Immature natural killer cell (primary cell): Measurements from ENCODE around the gene ACOT7. TPM values are rescaled to one million over a fixed set of nuclear protein-coding genes. Genes with fewer than 3 reads are reported as not detected.
"Not testable (repeated sequence)": the region's sequence is repeated elsewhere in the genome, so short reads cannot be mapped to it uniquely, and the experiment has no call there.

ENCODE experiments used
- DNase-seq, 3 donors: peaks; one replicate each; pipeline ENCODE4 v3.0.0; 2022; ENCODE audit warnings: mixed read lengths in 1 of 3
- H3K27ac Mint-ChIP-seq, 6 donors: one replicate each; pipeline ENCODE4 v1.8.0; 2020; ENCODE audit warnings: mixed read lengths in 6 of 6, mild to moderate bottlenecking in 5 of 6, inconsistent platforms in 4 of 6, moderate library complexity in 3 of 6
- H3K27me3 Mint-ChIP-seq, 3 donors: one replicate each; pipeline ENCODE4 v1.8.0; 2020 to 2021; ENCODE audit warnings: low read depth in 3 of 3, mild to moderate bottlenecking in 3 of 3, mixed read lengths in 3 of 3, moderate library complexity in 3 of 3, inconsistent platforms in 1 of 3
- H3K36me3 Mint-ChIP-seq, 3 donors: one replicate each; pipeline ENCODE4 v1.8.0; 2020; ENCODE audit warnings: mixed read lengths in 3 of 3, inconsistent platforms in 2 of 3, mild to moderate bottlenecking in 2 of 3
- H3K4me1 Mint-ChIP-seq, 2 donors: one replicate each; pipeline ENCODE4 v1.8.0; 2020; ENCODE audit warnings: inconsistent platforms in 2 of 2, mild to moderate bottlenecking in 2 of 2, mixed read lengths in 2 of 2, moderate library complexity in 1 of 2
- H3K4me3 Mint-ChIP-seq, 5 donors: one replicate each; pipeline ENCODE4 v1.8.0; 2020; ENCODE audit warnings: mild to moderate bottlenecking in 5 of 5, mixed read lengths in 5 of 5, inconsistent platforms in 3 of 5, moderate library complexity in 3 of 5
- H3K9me3 Mint-ChIP-seq, 6 donors: one replicate each; pipeline ENCODE4 v1.8.0; 2020; ENCODE audit warnings: mild to moderate bottlenecking in 6 of 6, mixed read lengths in 6 of 6, inconsistent platforms in 4 of 6, moderate library complexity in 3 of 6
- polyA plus RNA-seq, 3 donors: library from polyadenylated mRNA; unstranded; fragments of 300-500 nt; fragmentation: Illumina TruSeq; gene quantifications; one replicate each; pipeline ENCODE4 v1.2.3, GENCODE V29; 2021

The ACOT7 gene
- polyA plus RNA-seq, 3 donors from 2014 or later, result 26.7 to 31.2 (median 28.9) TPM

DNA sequence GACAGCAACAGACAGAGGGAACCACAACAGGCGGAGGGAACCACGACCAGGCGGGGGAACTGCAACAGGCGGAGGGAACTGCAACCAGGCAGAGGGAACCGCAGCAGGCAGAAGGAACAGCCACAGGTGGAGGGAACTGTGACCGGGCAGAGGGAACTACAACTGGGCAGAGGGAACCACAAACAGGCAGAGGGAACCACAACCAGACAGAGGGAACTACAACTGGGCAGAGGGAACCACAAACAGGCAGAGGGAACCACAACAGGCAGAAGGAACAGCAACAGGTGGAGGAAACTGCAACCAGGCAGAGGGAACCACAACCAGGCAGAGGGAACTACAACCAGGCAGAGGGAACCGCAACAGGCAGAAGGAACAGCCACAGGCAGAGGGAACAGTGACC lies 85.9 kb downstream of the ACOT7 start:
- H3K4me1 Mint-ChIP-seq, H3K4me3 Mint-ChIP-seq, H3K9me3 Mint-ChIP-seq, DNase-seq, H3K27me3 Mint-ChIP-seq: not testable (repeated sequence)
- peaks cover 0 to 13% (median 5%) of the 10 kb centered on the region in 3 donors for H3K36me3 Mint-ChIP-seq
- H3K27ac Mint-ChIP-seq, result peak overlapping the region in 2 of 6 donors; percentile 30 to 67

GRCh38 chr1:6307099-6307498 lies 86.5 kb downstream of the ACOT7 start:
- H3K27me3 Mint-ChIP-seq, result no peaks in the 10 kb centered on the region
- peaks cover 0 to 13% (median 5%) of the 10 kb centered on the region in 3 donors for H3K36me3 Mint-ChIP-seq
- no peak for DNase-seq
- H3K27ac Mint-ChIP-seq, result peak overlapping the region in 1 of 6 donors; percentile 30
- no peak overlapping the region for H3K4me3 Mint-ChIP-seq
- H3K4me1 Mint-ChIP-seq, result no peaks in the 10 kb centered on the region
- no peaks in the 10 kb centered on the region for H3K9me3 Mint-ChIP-seq

GRCh38 chr1:6303397-6304012 lies 90.1 kb downstream of the ACOT7 start:
- no peak overlapping the region for H3K4me3 Mint-ChIP-seq
- H3K9me3 Mint-ChIP-seq, result no peaks in the 10 kb centered on the region
- no peak for DNase-seq
- peaks cover 0 to 5% (median 0%) of the 10 kb centered on the region in 3 donors for H3K27me3 Mint-ChIP-seq
- no peaks in the 10 kb centered on the region for H3K4me1 Mint-ChIP-seq
- H3K36me3 Mint-ChIP-seq, result peaks cover 0 to 9% (median 7%) of the 10 kb centered on the region in 3 donors
- peak overlapping the region in 2 of 6 donors; percentile 20 to 46 for H3K27ac Mint-ChIP-seq

- Mint-ChIP-seq H3K4me3 (no peak overlapping the region), H3K9me3 (no peaks in the 10 kb centered on the region), H3K36me3 (peaks cover 0 to 9% (median 8%) of the 10 kb centered on the region in 3 donors), H3K4me1 (peaks cover 0 to 2% of the 10 kb centered on the region in 2 donors), H3K27me3 (peaks cover 0 to 5% (median 0%) of the 10 kb centered on the region in 3 donors), H3K27ac (peak overlapping the region in 1 of 6 donors; percentile 67)
- no peak for DNase-seq
These were observed 91.0 kb downstream of the ACOT7 start for GRCh38 chr1:6302568-6302967.

DNA sequence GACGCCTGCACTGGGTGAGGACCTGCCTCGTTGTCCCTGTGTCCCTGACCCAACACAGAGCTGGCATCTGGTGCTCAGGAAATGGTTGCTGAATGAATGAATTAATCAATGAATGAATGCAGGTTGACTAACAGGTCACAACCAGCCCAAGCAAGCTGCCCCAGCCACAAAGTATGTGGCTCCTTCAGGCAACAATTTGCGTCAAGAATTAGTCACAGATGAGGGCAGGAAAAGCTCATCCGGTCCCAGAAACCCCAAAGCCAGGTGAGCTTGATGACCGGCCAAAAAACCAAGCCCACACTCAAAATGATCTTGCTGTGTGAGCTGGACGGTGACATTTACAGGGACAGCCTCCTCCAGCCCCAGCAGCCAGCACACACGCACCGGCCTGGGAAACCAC lies 92.0 kb downstream of the ACOT7 start:
- H3K4me1 Mint-ChIP-seq, result peaks cover 0 to 4% of the 10 kb centered on the region in 2 donors
- DNase-seq, result no peak
- H3K4me3 Mint-ChIP-seq, result no peak overlapping the region
- H3K9me3 Mint-ChIP-seq, result no peaks in the 10 kb centered on the region
- H3K36me3 Mint-ChIP-seq, result peaks cover 0 to 6% (median 4%) of the 10 kb centered on the region in 3 donors
- peak overlapping the region in 1 of 6 donors; percentile 17 for H3K27ac Mint-ChIP-seq
- H3K27me3 Mint-ChIP-seq, result peaks cover 0 to 5% (median 0%) of the 10 kb centered on the region in 3 donors

GRCh38 chr1:6300342-6301048 lies 93.1 kb downstream of the ACOT7 start:
- DNase-seq, result no peak
- Mint-ChIP-seq H3K27me3 (peaks cover 0 to 5% (median 0%) of the 10 kb centered on the region in 3 donors), H3K36me3 (peaks cover 0 to 4% (median 3%) of the 10 kb centered on the region in 3 donors), H3K9me3 (no peaks in the 10 kb centered on the region), H3K27ac (peak overlapping the region in 2 of 6 donors; percentile 12 to 25), H3K4me1 (peaks cover 8 to 11% of the 10 kb centered on the region in 2 donors), H3K4me3 (no peak overlapping the region)

DNA sequence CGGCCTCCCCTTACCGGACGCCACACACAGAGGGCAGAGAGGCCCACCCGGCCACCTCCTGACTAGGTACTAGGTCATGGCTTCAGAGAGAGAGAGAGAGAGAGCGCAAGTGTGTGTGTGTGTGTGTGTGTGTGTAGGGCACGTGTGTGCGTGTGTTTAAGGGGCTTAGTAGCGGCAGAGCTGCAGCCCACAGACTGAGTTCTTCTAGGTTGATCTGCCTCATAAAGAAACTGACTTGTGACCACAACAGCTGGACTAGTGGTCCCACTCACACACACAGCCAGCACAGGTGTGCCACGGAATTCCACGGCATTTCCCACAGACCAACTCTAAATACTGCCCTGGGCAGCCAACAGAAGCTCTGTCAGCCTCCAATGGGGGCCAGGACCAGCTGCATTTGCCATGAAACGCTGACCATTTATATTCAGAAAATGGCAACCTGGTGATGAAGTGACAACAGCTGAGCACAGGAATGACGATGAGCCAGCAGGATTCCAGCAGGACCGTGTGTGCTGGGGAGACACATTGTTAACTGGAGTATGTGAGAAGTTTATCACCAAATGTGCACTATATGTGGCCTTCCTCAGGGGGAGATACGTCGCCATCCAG lies 93.9 kb downstream of the ACOT7 start:
- H3K36me3 Mint-ChIP-seq, result peaks cover 0 to 4% (median 3%) of the 10 kb centered on the region in 3 donors
- peak overlapping the region in 2 of 6 donors; percentile 43 to 58 for H3K27ac Mint-ChIP-seq
- H3K27me3 Mint-ChIP-seq, result peaks cover 0 to 11% (median 8%) of the 10 kb centered on the region in 3 donors
- H3K4me1 Mint-ChIP-seq, result peaks cover 16 to 19% of the 10 kb centered on the region in 2 donors
- no peak overlapping the region for H3K4me3 Mint-ChIP-seq
- DNase-seq, result no peak
- no peaks in the 10 kb centered on the region for H3K9me3 Mint-ChIP-seq

- H3K36me3 Mint-ChIP-seq, result peaks cover 0 to 4% (median 3%) of the 10 kb centered on the region in 3 donors
- H3K4me3 Mint-ChIP-seq, result no peak overlapping the region
- peak overlapping the region in 1 of 6 donors; percentile 58 for H3K27ac Mint-ChIP-seq
- H3K27me3 Mint-ChIP-seq, result peaks cover 0 to 14% (median 11%) of the 10 kb centered on the region in 3 donors
- H3K9me3 Mint-ChIP-seq, result no peaks in the 10 kb centered on the region
- H3K4me1 Mint-ChIP-seq, result peaks cover 23 to 25% of the 10 kb centered on the region in 2 donors
- DNase-seq, result no peak
These were observed 94.6 kb downstream of the ACOT7 start for GRCh38 chr1:6298940-6299465.

GRCh38 chr1:6298530-6298929 lies 95.0 kb downstream of the ACOT7 start:
- Mint-ChIP-seq H3K4me3 (no peak overlapping the region), H3K4me1 (peaks cover 28 to 30% of the 10 kb centered on the region in 2 donors), H3K9me3 (no peaks in the 10 kb centered on the region), H3K36me3 (peaks cover 0 to 4% (median 3%) of the 10 kb centered on the region in 3 donors), H3K27ac (no peak overlapping the region), H3K27me3 (peaks cover 0 to 15% (median 11%) of the 10 kb centered on the region in 3 donors)
- DNase-seq, result no peak

GRCh38 chr1:6295910-6296309 lies 97.7 kb downstream of the ACOT7 start:
- peaks cover 49% of the 10 kb centered on the region in 2 donors for H3K4me1 Mint-ChIP-seq
- H3K9me3 Mint-ChIP-seq, result no peaks in the 10 kb centered on the region

GRCh38 chr1:6294890-6295556 lies 98.5 kb downstream of the ACOT7 start:
- H3K27ac Mint-ChIP-seq, result peak overlapping the region; percentile 93 to 98 (median 96)
- H3K4me1 Mint-ChIP-seq, result peaks cover 52 to 53% of the 10 kb centered on the region in 2 donors
- H3K36me3 Mint-ChIP-seq, result peaks cover 0 to 4% (median 3%) of the 10 kb centered on the region in 3 donors
- DNase-seq, result peak in 2 of 3 donors; percentile 85 to 87
- H3K9me3 Mint-ChIP-seq, result no peaks in the 10 kb centered on the region
- peak overlapping the region; percentile 74 to 82 (median 79) for H3K4me3 Mint-ChIP-seq
- H3K27me3 Mint-ChIP-seq, result peaks cover 2 to 11% (median 11%) of the 10 kb centered on the region in 3 donors

More at GRCh38 chr1:6295910-6296309, 97.7 kb downstream of the ACOT7 start:
- Mint-ChIP-seq H3K36me3 (peaks cover 0 to 4% (median 3%) of the 10 kb centered on the region in 3 donors), H3K27ac (peak overlapping the region in 5 of 6 donors; percentile 50 to 96 (median 93)), H3K27me3 (peaks cover 2 to 14% (median 11%) of the 10 kb centered on the region in 3 donors), H3K4me3 (peak overlapping the region in 3 of 5 donors; percentile 17 to 79 (median 32))
- no peak for DNase-seq

GRCh38 chr1:6294080-6294889 lies 99.3 kb downstream of the ACOT7 start:
- peaks cover 0 to 3% (median 2%) of the 10 kb centered on the region in 3 donors for H3K36me3 Mint-ChIP-seq
- H3K4me1 Mint-ChIP-seq, result peaks cover 59 to 60% of the 10 kb centered on the region in 2 donors
- peak overlapping the region; percentile 93 to 98 (median 96) for H3K27ac Mint-ChIP-seq
- H3K9me3 Mint-ChIP-seq, result no peaks in the 10 kb centered on the region
- H3K4me3 Mint-ChIP-seq, result peak overlapping the region; percentile 74 to 82 (median 79)
- DNase-seq, result peak; percentile 69 to 86 (median 80)
- peaks cover 2 to 11% (median 11%) of the 10 kb centered on the region in 3 donors for H3K27me3 Mint-ChIP-seq
